ENCODE measurements around the gene ARHGEF11. TPM values are rescaled to one million over a fixed set of nuclear protein-coding genes. Genes with fewer than 3 reads are reported as not detected.

ARHGEF11 gene
- polyA plus RNA-seq, 10 donors: 16.3 to 24.9 (median 20.7) TPM

DNA sequence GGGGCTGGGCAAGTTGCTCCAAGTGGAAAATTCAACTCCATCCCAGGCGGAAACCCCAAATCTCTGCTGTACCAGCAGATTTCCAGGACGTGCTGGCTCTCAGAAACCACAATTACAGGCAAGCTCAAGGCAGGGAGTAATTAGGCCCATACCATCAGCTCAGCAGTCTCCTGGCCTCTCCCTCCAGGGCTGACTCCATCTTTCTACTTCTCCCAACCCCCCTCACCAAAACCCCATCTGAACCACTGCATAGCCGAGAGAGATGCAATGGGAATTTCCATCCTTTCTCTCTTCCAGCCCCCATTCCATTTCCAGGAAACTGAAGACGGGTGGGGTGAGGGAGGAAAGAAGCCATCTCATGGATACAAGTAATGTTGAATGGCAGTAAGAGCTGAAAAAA is 41.2 kb downstream of the ARHGEF11 start:
- peak; percentile 10 to 40 (median 22) for DNase-seq

DNA sequence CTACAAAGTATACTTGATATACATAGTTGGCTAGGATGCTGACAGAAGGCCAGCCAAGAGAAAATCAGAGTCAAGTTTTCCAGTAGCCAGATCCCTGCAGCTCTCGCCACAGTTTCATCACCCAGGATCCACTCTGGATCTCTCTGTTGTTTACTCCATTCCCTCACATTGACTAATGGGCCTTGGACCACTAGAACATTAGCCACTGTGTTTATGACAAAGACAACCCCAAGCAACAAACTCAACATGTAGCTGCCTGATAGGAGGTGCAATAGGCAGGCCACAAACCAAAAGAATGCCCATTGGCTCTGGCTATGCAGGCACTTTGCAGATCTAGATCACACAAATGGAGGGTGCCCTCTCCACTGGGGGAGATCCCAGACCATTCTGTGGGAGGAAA is 44.2 kb downstream of the ARHGEF11 start:
- DNase-seq: no peak

DNA sequence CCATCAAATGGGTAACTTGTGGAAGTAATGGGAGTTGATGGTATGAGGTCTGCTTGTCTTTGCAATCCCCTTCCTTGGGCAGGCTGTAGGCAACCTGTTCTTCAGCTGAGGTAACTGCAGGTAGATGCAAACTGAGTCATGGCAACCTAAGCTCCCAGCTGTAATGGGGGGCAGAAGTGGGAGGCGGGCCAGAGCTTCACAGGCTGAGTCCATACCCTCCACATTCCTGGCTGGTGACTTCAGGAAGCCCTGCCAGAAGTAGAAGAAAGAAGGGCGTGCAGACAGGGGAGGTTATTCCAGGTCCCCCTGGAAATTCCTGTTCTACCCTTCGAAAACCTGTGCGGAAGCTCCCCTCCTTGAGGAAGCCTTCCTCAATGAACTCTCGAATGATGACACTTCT is 44.9 kb downstream of the ARHGEF11 start:
- DNase-seq: no peak

DNA sequence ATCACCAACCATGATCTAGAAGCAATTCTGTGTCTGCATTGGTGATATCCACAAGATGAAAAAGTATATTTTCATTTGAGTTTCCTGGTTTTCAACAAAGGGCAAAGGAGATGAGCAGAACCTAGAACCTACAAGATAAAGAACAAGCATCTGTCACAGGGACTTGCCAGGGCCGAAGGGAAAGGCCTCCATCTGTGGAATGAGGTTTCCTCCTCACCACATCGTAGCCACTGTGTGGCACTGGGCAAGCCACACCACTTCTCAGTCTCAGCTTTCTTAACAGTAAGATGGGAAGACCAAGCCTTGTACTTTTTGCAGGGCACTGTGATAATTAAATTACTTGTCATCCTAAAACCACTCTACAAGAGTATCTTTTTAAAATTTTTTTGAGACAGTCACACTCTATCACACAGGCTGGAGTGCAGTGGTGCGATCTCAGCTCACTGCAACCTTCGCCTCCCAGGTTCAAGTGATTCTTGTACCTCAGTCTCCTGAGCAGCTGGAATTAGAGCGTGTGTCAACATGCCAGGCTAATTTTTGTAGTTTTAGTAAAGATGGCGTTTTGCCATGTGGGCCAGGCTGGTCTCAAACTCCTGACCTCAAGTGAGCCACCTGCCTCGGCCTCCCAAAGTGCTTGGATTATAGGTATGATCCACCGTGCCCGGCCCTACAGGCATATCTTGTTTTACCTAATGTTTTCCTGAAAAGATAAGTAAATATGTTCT is 45.8 kb downstream of the ARHGEF11 start:
- no peak for DNase-seq

DNA sequence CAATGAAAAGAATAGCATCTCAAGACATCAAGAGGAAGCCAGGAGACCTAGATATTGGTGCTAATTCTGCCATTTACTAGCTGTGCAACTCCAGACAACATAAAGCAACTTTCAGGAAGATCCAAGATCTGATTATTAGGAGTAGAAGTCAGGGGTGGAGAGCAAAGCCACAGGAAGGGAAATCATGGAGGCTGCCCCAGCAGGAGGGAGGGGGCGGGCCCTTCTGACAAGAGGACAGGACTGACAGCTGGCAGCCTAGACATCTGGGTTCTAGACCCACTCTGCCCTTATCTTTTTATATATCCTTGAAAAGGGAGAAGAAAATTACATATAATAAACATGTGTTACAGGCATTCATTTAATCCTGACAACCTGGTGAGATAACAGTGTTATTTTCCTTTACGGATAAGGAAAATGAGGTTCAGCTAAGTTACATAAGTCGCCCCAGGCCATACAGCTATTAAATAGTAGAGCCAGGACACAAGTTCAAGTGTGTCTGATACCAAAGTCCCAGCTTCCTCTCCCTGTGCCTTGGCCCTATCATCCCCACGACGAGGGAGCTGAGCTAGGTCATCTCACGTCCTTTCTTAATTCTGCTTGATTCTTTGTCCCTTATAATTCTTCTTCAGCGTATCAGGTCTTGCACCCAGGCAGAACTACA is 46.6 kb downstream of the ARHGEF11 start:
- DNase-seq: no peak

DNA sequence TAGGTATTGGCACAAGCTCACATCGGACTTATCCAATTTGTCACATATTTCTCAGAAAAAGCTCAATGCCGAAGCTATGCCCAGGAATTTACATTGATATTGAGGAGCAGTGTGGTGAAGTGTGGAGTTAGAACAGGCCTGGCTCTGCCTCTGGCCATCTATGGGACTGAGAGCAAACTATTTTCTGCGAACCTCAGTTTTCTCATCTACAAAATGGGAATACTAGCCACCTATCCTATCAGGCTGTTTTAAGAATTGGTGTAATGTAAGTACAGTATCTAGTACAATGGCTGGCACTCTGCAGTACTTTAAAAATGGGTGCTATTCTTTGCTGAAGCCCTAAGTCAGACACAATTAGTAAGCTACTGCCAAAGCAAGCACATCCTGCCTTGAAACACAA is 47.2 kb downstream of the ARHGEF11 start:
- no peak for DNase-seq

DNA sequence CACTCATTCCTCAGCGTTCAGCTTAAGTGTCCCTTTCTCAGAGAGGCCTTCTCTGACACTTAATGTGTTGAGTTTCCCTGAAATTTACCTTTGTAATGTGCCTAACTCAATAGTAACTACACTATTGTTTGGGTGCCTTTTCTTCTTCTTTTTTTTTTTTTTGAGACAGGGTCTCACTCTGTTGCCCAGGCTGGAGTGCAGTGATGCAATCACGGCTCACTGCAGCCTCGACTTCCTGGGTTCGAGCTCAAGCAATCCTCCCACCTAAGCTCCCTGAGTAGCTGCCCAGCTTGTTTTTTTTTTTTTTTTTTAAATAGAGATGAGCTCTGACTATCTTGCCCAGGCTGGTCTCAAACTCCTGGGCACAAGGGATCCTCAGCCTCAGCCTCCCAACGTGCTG is 50.1 kb downstream of the ARHGEF11 start:
- no peak for DNase-seq

DNA sequence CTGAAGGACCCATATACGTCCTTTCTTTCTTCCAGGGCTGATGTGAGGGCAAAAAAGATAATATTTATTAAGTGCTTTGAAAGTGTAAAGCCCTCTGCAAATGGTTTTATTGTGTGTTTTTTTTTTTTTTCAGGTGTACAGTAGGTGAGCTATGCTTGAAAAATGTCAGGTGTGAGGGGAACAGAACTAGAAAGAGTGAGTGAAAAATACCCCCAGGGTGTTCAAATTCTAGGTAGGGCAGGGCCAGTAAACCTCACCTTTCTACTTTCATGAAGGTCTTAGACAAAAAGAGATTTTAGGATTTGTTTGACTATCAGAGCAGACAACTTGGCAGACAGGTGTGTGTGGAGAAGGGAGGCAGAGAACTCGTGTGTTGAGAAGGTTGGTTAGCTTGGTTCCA is 51.3 kb downstream of the ARHGEF11 start:
- DNase-seq: no peak

DNA sequence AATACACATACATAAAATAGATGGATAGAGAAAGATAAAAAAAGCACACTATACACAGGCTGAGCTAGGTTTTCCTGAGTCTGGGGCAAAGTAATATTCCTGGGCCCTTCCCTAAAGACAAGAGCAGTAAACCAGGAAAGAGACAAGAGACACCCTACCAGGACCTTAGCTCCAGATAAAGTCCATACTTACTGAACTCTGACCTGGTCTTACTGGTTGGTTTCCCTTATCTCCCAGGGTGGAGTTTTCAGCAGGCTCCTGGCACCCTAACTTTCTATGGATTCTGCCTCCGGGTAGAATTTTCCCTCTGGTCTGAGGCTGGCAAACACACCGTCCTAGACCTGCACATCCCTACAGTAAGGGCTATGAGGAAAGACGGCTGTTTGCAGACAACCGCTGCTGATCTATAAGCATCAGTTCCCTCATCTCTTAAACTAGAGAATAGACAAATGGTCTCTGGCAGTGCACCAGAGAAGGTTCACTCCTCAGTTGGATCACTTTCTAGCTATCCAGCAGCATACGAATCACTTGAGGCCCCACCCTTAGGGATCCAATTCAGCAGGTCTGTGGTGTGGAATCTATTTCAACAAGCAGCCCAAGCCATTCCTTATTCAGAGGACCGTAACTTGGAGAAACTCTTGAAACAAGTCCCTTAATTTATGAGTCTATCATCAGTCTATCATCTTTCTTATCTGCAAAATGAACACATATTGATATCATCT is 52.0 kb downstream of the ARHGEF11 start:
- DNase-seq: no peak

DNA sequence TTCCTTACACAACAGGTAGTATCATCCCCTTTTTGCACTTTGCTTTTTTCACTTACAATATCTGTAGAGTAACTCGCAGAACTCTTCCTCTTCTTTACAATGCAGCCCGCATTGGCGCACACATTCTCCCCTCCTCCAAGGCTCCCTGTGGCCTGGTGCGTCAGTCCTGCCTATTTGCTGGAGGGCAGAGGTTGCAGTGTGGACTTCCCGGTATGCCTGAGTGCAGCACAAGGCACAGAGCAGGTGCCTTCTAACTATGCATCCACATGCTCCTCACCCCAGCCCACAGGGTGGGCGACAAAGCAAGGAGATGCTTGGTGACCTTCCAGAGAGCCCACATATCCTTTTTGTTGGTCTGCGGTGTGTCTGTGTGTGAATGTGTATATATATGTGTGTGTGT is 53.3 kb downstream of the ARHGEF11 start:
- no peak for DNase-seq

DNA sequence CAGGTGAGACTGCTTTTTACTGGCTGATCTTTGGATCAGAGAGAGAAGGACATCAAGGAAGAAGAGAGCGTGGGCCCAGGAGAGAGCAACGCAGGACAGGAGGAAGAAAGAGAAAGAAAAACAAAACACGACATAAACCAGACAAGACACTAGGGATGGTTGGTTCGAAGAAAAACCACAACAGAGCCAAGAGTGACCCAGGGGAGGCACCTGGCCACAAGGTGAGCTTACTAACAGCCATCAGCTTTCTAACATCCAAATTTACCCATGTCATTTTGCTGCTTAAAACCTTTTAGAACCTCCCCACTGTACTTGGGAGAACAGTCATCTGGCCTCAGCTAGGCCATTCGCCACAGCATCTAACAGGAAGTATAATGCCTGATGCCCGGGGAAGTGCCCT is 57.8 kb downstream of the ARHGEF11 start:
- DNase-seq: no peak

DNA sequence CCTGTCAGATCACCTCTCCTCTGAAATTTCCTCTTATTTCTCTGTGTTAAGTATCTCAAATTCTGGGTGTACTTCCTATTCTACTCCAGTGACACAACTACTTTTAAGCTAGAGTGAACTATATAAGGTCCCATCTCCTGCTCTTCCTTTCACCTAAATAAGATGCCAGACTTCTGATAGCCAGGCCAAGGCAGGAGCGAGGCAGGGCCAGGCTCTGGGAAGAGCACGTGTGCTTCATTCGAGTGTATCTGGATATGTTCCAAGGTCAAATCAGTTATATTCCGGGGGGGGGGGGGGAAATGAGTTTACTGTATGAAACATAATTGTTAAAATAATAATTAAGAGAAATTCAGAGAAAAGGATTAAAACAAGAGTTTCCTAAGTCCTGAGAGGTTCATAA is 65.0 kb downstream of the ARHGEF11 start:
- DNase-seq: no peak

DNA sequence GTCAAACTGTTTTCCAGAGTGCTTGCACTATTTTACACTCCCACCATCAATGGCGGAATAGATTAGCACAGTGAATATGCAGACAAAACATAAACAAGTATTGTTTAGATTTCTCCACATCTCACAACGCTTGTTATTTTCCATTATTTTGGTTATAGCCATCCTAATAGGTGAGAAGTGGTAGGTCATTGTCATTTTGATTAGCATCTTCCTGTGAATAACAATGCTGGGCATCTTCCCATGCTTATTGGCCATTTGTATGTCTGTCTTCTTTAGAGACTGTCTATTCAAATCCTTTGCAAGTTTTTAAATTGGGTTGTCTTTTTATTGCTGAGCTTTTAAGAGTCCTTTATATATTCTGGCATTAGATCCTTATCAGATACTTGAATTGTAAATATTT is 70.5 kb downstream of the ARHGEF11 start:
- no peak for DNase-seq

DNA sequence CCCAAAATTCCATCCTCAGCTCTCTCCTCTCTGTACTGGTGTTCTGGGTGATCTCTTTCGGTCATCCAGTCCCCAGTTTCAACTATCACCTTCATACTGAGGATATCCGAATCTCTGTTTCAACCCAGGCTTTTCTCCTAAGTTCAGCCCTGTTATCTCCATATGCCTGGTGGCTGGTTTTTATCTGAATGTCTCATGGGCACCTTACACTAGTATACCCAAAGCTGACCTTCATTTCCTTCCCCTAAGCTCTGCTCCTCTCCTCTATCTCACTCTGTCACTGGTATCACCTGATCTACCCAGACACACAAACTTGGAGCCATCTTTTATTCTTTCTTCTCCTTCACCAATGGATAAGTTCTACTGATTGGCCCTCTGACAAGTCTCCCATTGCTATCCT is 72.1 kb downstream of the ARHGEF11 start:
- no peak for DNase-seq

DNA sequence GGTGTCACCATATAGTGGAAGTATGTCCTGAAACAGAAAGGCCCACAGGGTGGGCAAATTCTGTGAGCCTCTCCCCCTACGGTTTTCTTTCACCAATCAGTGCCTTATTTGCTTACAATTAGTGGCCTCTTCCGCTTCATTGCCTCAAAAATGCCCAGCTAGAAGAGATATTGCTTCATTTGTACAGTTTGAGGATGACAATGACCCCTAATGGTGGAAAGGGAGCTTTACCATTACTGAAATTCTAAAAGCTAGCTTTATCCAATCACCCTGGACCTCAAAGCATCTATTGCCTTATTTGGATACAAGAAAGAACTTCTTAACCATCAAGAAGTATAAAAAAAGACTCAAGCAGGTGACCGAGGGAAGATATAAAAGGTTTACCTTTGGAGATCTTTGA is 75.5 kb downstream of the ARHGEF11 start:
- DNase-seq: no peak

DNA sequence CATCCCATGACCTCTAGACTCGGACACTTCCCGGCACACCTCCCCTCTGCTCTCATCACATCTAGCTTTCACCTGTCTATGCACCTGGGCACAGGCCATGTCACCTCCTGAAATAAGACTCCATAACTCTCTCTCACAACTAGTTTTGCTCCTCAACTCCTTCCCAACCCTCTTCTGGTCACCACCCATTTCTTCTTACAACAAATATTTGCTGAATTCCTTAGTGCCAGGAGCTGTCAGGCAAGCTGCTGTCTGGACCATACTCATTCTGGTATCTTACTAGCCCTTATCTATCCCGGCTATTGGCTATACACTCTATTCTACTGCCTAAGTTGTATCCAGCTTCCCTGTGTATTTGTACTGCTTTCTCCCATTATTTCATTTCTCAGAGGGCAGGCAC is 76.0 kb downstream of the ARHGEF11 start:
- DNase-seq: no peak

DNA sequence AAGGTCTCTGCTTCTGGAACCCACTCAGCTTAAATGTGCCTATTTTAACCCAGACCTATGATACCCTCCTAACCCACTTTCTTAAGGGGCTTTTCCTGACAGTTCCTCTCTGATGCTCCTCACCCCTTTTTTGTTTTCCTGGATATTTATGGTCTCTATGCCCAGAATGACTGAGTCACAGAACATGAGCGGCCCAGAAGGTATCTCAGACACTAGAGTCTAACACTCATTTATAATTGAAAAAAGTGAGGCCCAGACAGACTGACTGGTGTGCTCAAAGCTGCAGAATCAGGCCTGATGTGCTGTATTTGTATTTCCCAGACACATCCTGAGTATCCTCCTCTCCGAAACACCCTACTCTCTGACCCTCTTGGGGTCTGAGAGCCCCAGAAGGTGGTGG is 81.1 kb downstream of the ARHGEF11 start:
- no peak for DNase-seq

DNA sequence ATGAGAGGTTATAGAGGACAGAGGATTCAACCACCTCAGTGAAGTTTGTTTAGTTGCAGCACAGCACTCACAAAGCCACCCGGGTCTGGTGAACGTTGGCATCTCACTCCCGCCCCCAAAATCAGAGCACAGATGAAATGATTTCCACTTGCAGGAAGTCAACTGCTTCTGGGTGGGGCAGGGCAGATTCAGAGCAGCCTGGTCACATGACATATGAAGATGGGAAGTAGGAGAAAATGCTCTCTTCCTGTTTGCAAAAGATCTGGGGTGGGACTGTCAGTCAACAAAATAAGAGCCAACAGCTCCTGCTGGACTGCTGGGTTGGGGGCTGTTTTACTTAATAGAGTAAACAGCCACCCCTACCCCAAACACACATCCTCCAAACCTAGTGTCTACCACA is 81.9 kb downstream of the ARHGEF11 start:
- peak in 1 of 3 donors; percentile 9 for DNase-seq

DNA sequence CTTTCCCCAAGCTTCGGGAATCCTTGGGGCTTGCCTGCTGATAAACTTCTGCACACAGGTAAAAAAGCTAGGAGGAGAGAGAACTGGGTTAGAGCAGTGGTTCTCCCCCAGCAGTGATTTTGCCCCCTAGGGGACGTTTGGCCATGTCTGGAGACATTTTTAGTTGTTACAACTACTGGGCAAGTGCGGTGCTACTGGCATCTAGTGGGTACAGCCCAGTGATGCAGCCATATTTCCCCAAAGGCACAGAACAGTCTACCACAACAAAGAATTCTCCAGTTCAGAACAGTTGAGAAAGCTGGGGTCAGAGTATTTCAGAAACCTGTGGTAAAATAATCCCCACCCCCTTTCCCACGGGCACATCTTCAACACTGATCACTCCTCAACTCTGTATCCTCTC is 83.8 kb downstream of the ARHGEF11 start:
- DNase-seq: no peak

DNA sequence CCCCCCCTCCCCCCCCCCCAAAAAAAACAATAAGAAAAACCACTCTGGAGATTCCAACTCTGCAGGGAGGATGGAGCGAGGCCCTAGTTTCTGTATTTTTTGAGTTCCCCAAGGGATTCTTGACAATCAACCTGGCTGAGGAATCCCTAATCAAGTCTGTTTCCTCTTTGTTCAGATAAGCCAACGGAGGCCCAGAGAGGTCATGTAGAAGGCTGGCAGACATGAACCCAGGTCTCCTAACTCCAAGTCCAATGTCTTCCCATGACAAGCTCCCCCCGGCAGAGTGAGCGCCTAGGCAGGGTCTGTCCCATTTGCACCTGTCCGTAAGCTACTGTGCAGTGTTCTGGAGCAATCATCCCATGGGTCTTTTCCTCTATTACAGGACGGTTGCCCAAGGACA is 85.6 kb downstream of the ARHGEF11 start:
- DNase-seq: no peak

DNA sequence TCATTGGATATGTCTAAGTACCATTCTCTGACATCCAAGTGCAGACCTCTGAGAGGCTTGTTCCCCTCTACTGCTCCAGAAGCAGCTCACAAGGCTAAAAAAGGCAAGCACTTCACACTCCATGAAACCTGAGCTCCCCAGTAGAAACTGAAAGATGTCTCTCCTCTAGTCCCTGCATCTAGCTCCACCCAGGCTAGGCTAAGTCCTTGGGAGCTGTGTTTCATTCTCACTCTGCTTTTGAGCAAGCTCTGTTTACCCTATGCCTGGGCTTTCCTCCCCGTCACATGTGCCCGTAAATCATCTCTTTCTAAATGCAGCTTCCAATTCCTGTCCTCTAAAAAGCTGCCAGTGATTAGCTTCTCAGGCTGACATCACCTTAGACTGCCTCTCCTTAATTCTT is 86.1 kb downstream of the ARHGEF11 start:
- DNase-seq: no peak

DNA sequence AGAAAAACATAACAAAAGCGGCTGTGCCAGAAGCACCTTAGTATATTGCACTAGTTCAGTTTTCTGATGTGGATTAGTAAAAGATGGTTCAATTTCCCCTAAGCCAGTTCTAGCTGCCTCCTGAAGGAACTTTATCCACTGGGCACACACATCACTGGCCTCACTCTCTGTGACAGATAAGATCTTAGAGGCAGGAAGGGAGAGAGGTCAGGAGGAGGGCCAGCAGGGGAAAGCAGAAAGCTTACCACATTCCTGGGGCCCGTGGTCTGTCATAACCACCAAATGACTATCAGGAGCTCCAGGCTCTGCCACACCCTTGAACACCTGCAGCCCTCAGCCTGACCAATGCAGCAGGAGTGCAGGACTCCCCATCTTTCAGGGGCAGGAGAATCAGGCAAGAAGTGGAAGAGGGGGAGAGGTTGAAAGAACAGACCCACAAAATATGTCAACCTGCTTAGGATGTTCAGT is 87.3 kb downstream of the ARHGEF11 start:
- DNase-seq: no peak

DNA sequence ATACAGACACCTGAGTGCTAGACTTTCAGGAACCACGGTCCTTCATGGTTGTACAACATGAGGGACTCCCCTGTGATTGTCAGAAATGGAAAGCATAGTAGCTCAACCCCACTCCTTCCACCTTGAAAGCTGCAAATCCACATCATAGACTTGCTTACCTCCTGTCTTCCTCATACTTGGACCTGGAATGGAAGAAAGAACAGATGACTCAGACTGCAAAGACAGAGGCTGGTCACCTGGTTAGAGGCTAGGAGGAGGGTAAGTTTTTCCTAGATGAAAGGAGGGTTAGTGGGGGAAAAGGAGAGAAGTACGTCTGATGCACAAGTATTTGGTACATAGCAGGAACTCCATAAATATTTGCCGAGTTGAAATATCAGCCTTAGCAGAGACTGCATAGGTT is 87.9 kb downstream of the ARHGEF11 start:
- no peak for DNase-seq
